ENCODE measurements around the gene LNPEP. TPM values are rescaled to one million over a fixed set of nuclear protein-coding genes. Genes with fewer than 3 reads are reported as not detected.

LNPEP gene
- total and polyA plus RNA-seq, 10 of the 15 experiments (the other 5 are each of a cell fraction or from before 2014, with no cell fraction given), result 5.6 to 54.9 (median 25.0) TPM

DNA sequence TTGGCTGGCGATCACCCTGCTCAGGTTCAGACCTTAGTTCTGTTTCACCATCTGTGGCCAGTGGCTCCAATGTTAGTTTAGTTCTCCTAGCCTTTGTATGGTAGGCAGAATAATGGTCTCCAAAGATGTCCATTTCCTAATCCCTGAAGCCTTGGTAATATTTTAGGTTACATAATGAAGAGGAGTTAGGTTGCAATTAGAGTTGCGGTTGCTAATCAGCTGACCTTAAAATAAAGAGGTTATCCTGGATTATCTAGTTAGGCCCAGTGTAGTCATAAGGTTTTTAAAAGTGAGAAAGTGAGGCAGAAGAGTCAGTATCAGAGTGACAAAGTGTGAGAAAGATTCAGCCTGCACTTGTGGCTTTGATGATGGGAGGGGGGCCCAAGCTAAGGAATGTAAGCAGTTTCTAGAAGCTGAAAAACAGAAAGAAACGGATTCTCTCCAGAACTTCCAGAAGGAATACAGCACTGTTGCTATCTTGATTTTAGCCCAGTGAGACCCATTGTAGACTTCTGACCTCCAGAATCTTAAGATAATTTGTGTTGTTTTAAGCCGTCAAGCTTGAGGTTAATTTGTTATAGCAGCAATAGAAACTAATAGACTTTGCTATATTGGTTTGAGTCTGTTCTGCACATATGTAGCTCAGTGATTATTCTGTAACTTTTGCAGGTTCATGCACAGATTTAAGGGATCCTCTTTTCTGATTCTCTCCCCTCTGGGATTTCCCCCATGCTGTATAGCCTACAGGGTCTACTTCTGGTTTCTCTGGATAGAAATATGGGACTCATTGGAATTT, 21.6 kb downstream of the LNPEP start (continued):
- TF ChIP-seq, protein P1, sequence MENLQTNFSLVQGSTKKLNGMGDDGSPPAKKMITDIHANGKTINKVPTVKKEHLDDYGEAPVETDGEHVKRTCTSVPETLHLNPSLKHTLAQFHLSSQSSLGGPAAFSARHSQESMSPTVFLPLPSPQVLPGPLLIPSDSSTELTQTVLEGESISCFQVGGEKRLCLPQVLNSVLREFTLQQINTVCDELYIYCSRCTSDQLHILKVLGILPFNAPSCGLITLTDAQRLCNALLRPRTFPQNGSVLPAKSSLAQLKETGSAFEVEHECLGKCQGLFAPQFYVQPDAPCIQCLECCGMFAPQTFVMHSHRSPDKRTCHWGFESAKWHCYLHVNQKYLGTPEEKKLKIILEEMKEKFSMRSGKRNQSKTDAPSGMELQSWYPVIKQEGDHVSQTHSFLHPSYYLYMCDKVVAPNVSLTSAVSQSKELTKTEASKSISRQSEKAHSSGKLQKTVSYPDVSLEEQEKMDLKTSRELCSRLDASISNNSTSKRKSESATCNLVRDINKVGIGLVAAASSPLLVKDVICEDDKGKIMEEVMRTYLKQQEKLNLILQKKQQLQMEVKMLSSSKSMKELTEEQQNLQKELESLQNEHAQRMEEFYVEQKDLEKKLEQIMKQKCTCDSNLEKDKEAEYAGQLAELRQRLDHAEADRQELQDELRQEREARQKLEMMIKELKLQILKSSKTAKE (IDR thresholded peaks at IDR 0.05; ENCODE audit: low read depth, poor library complexity, severe bottlenecking), result peak; percentile 11
- TF ChIP-seq HDAC6 (IDR thresholded peaks at IDR 0.05; ENCODE audit: unreplicated experiment) (no peak), NR2C2 (IDR thresholded peaks at IDR 0.05; ENCODE audit: borderline replicate concordance, control insufficient read depth, insufficient read length, low read depth) (no peak), WRNIP1 (IDR thresholded peaks at IDR 0.05; ENCODE audit: borderline replicate concordance, low read depth, low read length) (no peak), BRCA1 (IDR thresholded peaks at IDR 0.05; ENCODE audit: low read depth, low read length) (no peak), CBFB (IDR thresholded peaks at IDR 0.05; ENCODE audit: low read depth) (no peak; the same call in 1 of the 2 replicates), IRF4 (IDR thresholded peaks at IDR 0.05; ENCODE audit: low read depth, low read length) (no peak), MEF2A (IDR thresholded peaks at IDR 0.05; ENCODE audit: insufficient read depth, low read depth, low read length) (no peak), ETV6 (conservative IDR thresholded peaks at IDR 0.05 in 1 of 2, IDR thresholded peaks at IDR 0.05 in 1 of 2; ENCODE audit: borderline replicate concordance in 1 of 2, low read depth in 1 of 2) (peak in 1 of 2 experiments; percentile 48; a peak in 1 of 4 replicates), NRF1 (conservative IDR thresholded peaks at IDR 0.05; ENCODE audit: low read depth, low read length) (no peak), ZNF217 (IDR thresholded peaks at IDR 0.05) (peak; percentile 19; the same call in 1 of the 2 replicates), STAT3 (IDR thresholded peaks at IDR 0.05; ENCODE audit: low read depth, low read length) (no peak), CHD4 (IDR thresholded peaks at IDR 0.05) (no peak), MTA3 (IDR thresholded peaks at IDR 0.05; ENCODE audit: borderline replicate concordance, low read length) (0 out of 2 replicates have a peak, but pooled peaks have one; percentile 19), PAX8 (IDR thresholded peaks at IDR 0.05) (no peak), RELA (IDR thresholded peaks at IDR 0.05; ENCODE audit: borderline replicate concordance, partially characterized antibody) (no peak), SPI1 (IDR thresholded peaks at IDR 0.05; ENCODE audit: borderline replicate concordance, insufficient read depth, low read depth, low read length) (no peak), SMC3 (IDR thresholded peaks at IDR 0.05; ENCODE audit: borderline replicate concordance, low read length) (no peak), RBBP5 (conservative IDR thresholded peaks at IDR 0.05) (no peak)
- TF ChIP-seq, protein P2, sequence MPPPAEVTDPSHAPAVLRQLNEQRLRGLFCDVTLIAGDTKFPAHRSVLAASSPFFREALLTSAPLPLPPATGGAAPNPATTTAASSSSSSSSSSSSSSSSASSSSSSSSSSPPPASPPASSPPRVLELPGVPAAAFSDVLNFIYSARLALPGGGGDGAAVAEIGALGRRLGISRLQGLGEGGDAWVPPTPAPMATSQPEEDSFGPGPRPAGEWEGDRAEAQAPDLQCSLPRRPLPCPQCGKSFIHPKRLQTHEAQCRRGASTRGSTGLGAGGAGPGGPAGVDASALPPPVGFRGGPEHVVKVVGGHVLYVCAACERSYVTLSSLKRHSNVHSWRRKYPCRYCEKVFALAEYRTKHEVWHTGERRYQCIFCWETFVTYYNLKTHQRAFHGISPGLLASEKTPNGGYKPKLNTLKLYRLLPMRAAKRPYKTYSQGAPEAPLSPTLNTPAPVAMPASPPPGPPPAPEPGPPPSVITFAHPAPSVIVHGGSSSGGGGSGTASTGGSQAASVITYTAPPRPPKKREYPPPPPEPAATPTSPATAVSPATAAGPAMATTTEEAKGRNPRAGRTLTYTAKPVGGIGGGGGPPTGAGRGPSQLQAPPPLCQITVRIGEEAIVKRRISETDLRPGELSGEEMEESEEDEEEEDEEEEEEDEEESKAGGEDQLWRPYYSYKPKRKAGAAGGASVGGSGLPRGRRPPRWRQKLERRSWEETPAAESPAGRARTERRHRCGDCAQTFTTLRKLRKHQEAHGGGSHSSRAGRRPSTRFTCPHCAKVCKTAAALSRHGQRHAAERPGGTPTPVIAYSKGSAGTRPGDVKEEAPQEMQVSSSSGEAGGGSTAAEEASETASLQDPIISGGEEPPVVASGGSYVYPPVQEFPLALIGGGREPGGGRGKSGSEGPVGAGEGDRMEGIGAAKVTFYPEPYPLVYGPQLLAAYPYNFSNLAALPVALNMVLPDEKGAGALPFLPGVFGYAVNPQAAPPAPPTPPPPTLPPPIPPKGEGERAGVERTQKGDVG (CRISPR knock-in tag; IDR thresholded peaks at IDR 0.05), result no peak
- TF ChIP-seq, protein P3, sequence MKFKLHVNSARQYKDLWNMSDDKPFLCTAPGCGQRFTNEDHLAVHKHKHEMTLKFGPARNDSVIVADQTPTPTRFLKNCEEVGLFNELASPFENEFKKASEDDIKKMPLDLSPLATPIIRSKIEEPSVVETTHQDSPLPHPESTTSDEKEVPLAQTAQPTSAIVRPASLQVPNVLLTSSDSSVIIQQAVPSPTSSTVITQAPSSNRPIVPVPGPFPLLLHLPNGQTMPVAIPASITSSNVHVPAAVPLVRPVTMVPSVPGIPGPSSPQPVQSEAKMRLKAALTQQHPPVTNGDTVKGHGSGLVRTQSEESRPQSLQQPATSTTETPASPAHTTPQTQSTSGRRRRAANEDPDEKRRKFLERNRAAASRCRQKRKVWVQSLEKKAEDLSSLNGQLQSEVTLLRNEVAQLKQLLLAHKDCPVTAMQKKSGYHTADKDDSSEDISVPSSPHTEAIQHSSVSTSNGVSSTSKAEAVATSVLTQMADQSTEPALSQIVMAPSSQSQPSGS (IDR thresholded peaks at IDR 0.05; ENCODE audit: low read length), result no peak
- TF ChIP-seq, protein P4, sequence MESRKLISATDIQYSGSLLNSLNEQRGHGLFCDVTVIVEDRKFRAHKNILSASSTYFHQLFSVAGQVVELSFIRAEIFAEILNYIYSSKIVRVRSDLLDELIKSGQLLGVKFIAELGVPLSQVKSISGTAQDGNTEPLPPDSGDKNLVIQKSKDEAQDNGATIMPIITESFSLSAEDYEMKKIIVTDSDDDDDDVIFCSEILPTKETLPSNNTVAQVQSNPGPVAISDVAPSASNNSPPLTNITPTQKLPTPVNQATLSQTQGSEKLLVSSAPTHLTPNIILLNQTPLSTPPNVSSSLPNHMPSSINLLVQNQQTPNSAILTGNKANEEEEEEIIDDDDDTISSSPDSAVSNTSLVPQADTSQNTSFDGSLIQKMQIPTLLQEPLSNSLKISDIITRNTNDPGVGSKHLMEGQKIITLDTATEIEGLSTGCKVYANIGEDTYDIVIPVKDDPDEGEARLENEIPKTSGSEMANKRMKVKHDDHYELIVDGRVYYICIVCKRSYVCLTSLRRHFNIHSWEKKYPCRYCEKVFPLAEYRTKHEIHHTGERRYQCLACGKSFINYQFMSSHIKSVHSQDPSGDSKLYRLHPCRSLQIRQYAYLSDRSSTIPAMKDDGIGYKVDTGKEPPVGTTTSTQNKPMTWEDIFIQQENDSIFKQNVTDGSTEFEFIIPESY (IDR thresholded peaks at IDR 0.05), result no peak

Data from GM12878 (cell line).